Thyroid gland (tissue), 4 donors: ENCODE measurements around the gene TCEAL5.

ENCODE experiments used
- POLR2A ChIP-seq, 2 donors: fragments of 450-650 bp; IDR thresholded peaks; one replicate each; pipeline ENCODE4 v1.6.1; 2017; ENCODE audit warnings: antibody characterized with exemption in 2 of 2, mild to moderate bottlenecking in 2 of 2, moderate library complexity in 1 of 2
- TF ChIP-seq, protein P1 (sequence below), 6 experiments: fragments of 200-600 bp in 3 of 6; fragments of 450-650 bp in 3 of 6; sonication (generic) in 3 of 6; IDR thresholded peaks; one replicate each; pipeline ENCODE4 v1.5.1; 2016 to 2019; ENCODE audit warnings: antibody characterized with exemption in 6 of 6, mild to moderate bottlenecking in 2 of 6, inconsistent platforms in 1 of 6, moderate library complexity in 1 of 6

DNA sequence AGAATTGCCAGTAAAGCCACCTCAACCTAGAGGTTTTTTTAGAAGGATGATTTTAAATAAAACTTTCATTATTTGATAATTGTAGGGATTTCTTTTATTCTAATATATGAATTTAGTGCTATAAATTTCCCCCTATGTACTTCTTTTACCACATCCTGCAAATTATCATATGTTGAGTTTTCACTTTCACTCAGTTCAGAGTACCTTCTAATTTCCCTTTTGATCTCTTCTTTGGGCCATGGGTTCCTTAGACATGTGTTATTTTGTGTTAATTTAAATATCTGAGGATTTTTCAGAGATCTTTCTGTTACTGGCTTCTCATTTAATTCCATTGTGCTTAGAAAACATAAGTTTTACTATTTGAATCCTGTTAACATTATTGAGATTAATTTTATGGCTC lies 28.2 kb upstream of the TCEAL5 start:
- no peak for TF ChIP-seq POLR2A (IDR thresholded peaks at IDR 0.05)
- TF ChIP-seq, protein P1, sequence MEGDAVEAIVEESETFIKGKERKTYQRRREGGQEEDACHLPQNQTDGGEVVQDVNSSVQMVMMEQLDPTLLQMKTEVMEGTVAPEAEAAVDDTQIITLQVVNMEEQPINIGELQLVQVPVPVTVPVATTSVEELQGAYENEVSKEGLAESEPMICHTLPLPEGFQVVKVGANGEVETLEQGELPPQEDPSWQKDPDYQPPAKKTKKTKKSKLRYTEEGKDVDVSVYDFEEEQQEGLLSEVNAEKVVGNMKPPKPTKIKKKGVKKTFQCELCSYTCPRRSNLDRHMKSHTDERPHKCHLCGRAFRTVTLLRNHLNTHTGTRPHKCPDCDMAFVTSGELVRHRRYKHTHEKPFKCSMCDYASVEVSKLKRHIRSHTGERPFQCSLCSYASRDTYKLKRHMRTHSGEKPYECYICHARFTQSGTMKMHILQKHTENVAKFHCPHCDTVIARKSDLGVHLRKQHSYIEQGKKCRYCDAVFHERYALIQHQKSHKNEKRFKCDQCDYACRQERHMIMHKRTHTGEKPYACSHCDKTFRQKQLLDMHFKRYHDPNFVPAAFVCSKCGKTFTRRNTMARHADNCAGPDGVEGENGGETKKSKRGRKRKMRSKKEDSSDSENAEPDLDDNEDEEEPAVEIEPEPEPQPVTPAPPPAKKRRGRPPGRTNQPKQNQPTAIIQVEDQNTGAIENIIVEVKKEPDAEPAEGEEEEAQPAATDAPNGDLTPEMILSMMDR (IDR thresholded peaks at IDR 0.05), result no peak
